IMR-90 (cell line): ENCODE measurements around the gene HSD17B8. TPM values are rescaled to one million over a fixed set of nuclear protein-coding genes. Genes with fewer than 3 reads are reported as not detected.

Experiments
- ATAC-seq: fragments of 200-7000 bp; cut with Tn5 transposase; 2 replicates; pipeline ENCODE4 v1.9.1; 2020; ENCODE audit warnings: low read depth, mild to moderate bottlenecking, moderate library complexity
- BruUV-seq: library from RNA; stranded (reverse); fragments of 400-500 nt; replicated peaks from 2 replicates; lab custom pipeline; 2021; lab: Mats Ljungman, UMichigan
- CTCF ChIA-PET: fragments of 300-600 bp; formaldehyde crosslinking; extraction: SDS; loops from one replicate; lab custom pipeline; 2021; ENCODE audit warnings: antibody characterized with exemption; lab: Yijun Ruan, JAX
- POLR2A ChIA-PET: fragments of 300-600 bp; sonication (Branson Sonifier 250); formaldehyde crosslinking; loops from one replicate; lab custom pipeline; 2022; ENCODE audit warnings: antibody characterized with exemption; ENCODE audit not compliant: unreplicated experiment; lab: Charles Lee
- DNase-seq: peaks from one replicate; pipeline ENCODE4 v3.0.0; 2013
- H2AFZ ChIP-seq: replicated peaks from 2 replicates; pipeline ENCODE3; 2013; ENCODE audit warnings: low read length, mild to moderate bottlenecking; ENCODE audit not compliant: poor library complexity
- H2AK5ac ChIP-seq: 2 replicates; pipeline ENCODE4 v1.6.1; 2013; ENCODE audit warnings: low read depth, low read length, inconsistent platforms
- H2AK9ac ChIP-seq: replicated peaks from 2 replicates; pipeline ENCODE3; 2013; ENCODE audit warnings: mild to moderate bottlenecking, low read depth, low read length, moderate library complexity; ENCODE audit not compliant: poor library complexity
- H2BK120ac ChIP-seq: 2 replicates; pipeline ENCODE4 v1.6.1; 2013; ENCODE audit warnings: low read depth, low read length, inconsistent platforms
- H2BK15ac ChIP-seq: 3 replicates; pipeline ENCODE4 v1.6.1; 2013; ENCODE audit warnings: low read depth, low read length, inconsistent platforms
- H2BK20ac ChIP-seq: 2 replicates; pipeline ENCODE4 v1.6.1; 2013; ENCODE audit warnings: low read depth, mild to moderate bottlenecking, inconsistent platforms, low read length, moderate library complexity
- H2BK5ac ChIP-seq: 2 replicates; pipeline ENCODE4 v1.6.1; 2013; ENCODE audit warnings: mild to moderate bottlenecking, low read depth, low read length, inconsistent platforms; ENCODE audit not compliant: poor library complexity, severe bottlenecking
- H3K14ac ChIP-seq: replicated peaks from 2 replicates; pipeline ENCODE4 v1.6.1; 2013; ENCODE audit warnings: low read depth, low read length, inconsistent platforms
- H3K18ac ChIP-seq: 2 replicates; pipeline ENCODE4 v1.6.1; 2013; ENCODE audit warnings: low read depth, low read length, control low read depth
- H3K23ac ChIP-seq: 2 replicates; pipeline ENCODE4 v1.6.1; 2013; ENCODE audit warnings: low read depth, low read length, inconsistent platforms
- H3K27ac ChIP-seq: 2 replicates; pipeline ENCODE4 v1.5.1; 2013; ENCODE audit warnings: mild to moderate bottlenecking, control low read depth, low read length; ENCODE audit not compliant: insufficient read depth
- H3K27me3 ChIP-seq: 2 replicates; pipeline ENCODE4 v1.6.1; 2013; ENCODE audit warnings: low read length; ENCODE audit not compliant: control insufficient read depth, insufficient read depth
- H3K36me3 ChIP-seq: 2 replicates; pipeline ENCODE4 v1.6.1; 2013; ENCODE audit warnings: low read length, mixed read lengths; ENCODE audit not compliant: control insufficient read depth, insufficient read depth
- H3K4ac ChIP-seq: 2 replicates; pipeline ENCODE4 v1.6.1; 2013; ENCODE audit warnings: low read depth, low read length, inconsistent platforms
- H3K4me1 ChIP-seq: 2 replicates; pipeline ENCODE4 v1.6.1; 2013; ENCODE audit warnings: low read length, mixed read lengths; ENCODE audit not compliant: control insufficient read depth, insufficient read depth
- H3K4me2 ChIP-seq: 2 replicates; pipeline ENCODE4 v1.6.1; 2013; ENCODE audit warnings: low read depth, mild to moderate bottlenecking, control low read depth, low read length, moderate library complexity
- H3K4me3 ChIP-seq: 2 replicates; pipeline ENCODE4 v1.5.1; 2013; ENCODE audit warnings: low read depth, mild to moderate bottlenecking, control low read depth, low read length, moderate library complexity; ENCODE audit not compliant: insufficient read depth
- H3K56ac ChIP-seq: 2 replicates; pipeline ENCODE4 v1.6.1; 2013; ENCODE audit warnings: low read length, inconsistent platforms; ENCODE audit not compliant: insufficient read depth; ENCODE audit errors: extremely low read depth
- H3K79me1 ChIP-seq, 2 experiments: 2 replicates each; pipeline ENCODE4 v1.6.1; 2013; ENCODE audit warnings: low read length in 2 of 2, inconsistent platforms in 1 of 2, low read depth in 1 of 2
- H3K9ac ChIP-seq: 2 replicates; pipeline ENCODE4 v1.6.1; 2013; ENCODE audit warnings: low read depth, low read length, control low read depth
- H3K9me1 ChIP-seq: 2 replicates; pipeline ENCODE4 v1.6.1; 2013; ENCODE audit warnings: low read length, inconsistent platforms; ENCODE audit not compliant: insufficient read depth
- H3K9me3 ChIP-seq: 2 replicates; pipeline ENCODE4 v1.6.1; 2013; ENCODE audit warnings: low read length; ENCODE audit not compliant: control insufficient read depth, insufficient read depth
- H4K20me1 ChIP-seq: 2 replicates; pipeline ENCODE4 v1.6.1; 2013; ENCODE audit warnings: low read length, inconsistent platforms; ENCODE audit not compliant: insufficient read depth
- H4K5ac ChIP-seq: 2 replicates; pipeline ENCODE4 v1.6.1; 2013; ENCODE audit warnings: mild to moderate bottlenecking, low read depth, low read length, control low read depth
- H4K8ac ChIP-seq, 2 experiments: 2 replicates each; pipeline ENCODE4 v1.6.1; 2013; ENCODE audit warnings: low read depth in 2 of 2, low read length in 2 of 2, control low read depth in 1 of 2, inconsistent platforms in 1 of 2
- H4K91ac ChIP-seq: 2 replicates; pipeline ENCODE4 v1.6.1; 2013; ENCODE audit warnings: low read depth, low read length, inconsistent platforms; ENCODE audit not compliant: insufficient read depth
- BHLHE40 ChIP-seq: fragments of 150-350 bp; IDR thresholded peaks from 2 replicates; pipeline ENCODE4 v1.6.1; 2016; ENCODE audit warnings: mild to moderate bottlenecking, low read depth, low read length
- CHD1 ChIP-seq: IDR thresholded peaks from 2 replicates; pipeline ENCODE4 v1.6.1; 2012; ENCODE audit warnings: low read depth, low read length, improper control_type of control experiment
- ELK1 ChIP-seq: fragments of 150-350 bp; IDR thresholded peaks from 2 replicates; pipeline ENCODE4 v1.6.1; 2016; ENCODE audit warnings: low read depth, mild to moderate bottlenecking, low read length, moderate library complexity, borderline replicate concordance
- MAFK ChIP-seq: IDR thresholded peaks from 2 replicates; pipeline ENCODE4 v1.6.1; 2012; ENCODE audit warnings: low read depth, low read length, improper control_type of control experiment
- MAZ ChIP-seq: IDR thresholded peaks from 2 replicates; pipeline ENCODE4 v1.6.1; 2012; ENCODE audit warnings: low read depth, mild to moderate bottlenecking, low read length, improper control_type of control experiment, moderate library complexity, borderline replicate concordance
- MXI1 ChIP-seq: IDR thresholded peaks from 2 replicates; pipeline ENCODE4 v1.6.1; 2012; ENCODE audit warnings: low read depth, mild to moderate bottlenecking, low read length, moderate library complexity, borderline replicate concordance
- RFX5 ChIP-seq: IDR thresholded peaks from 2 replicates; pipeline ENCODE4 v1.8.0; 2012; ENCODE audit warnings: low read depth, mild to moderate bottlenecking, low read length, moderate library complexity
- WGBS, 2 experiments: methylation state at CpG; one replicate each; pipeline versions ENCODE4 v1.1.5 to v1.1.7; 2013; ENCODE audit warnings: missing lambda C conversion rate in 2 of 2; ENCODE audit not compliant: insufficient read length in 1 of 2; ENCODE audit errors: extremely low coverage in 2 of 2; 5-methylcytosine and 5-hydroxymethylcytosine counted together
- dilution Hi-C: fragments of 300-500 bp; cut with HindIII; formaldehyde crosslinking; loops from one replicate; pipeline ENCODE4 v1.14.3; 2018; ENCODE audit warnings: low sequenced_read_pairs; ENCODE audit not compliant: unreplicated experiment
- in situ Hi-C: fragments of 300-500 bp; cut with MboI; formaldehyde crosslinking; loops from 3 replicates; pipeline ENCODE4 v1.14.3; 2019; ENCODE audit warnings: low sequenced_read_pairs, inconsistent platforms, mixed read lengths
- intact Hi-C: fragments of 100-400 bp; cut with micrococcal nuclease; formaldehyde crosslinking; loops from 2 replicates; pipeline ENCODE4 v1.10.0; 2022
- polyA plus RNA-seq, 3 experiments: library from polyadenylated mRNA; depleted of rRNA; stranded (reverse); fragments of >200 nt; gene quantifications; 2 replicates each; pipeline ENCODE4 v1.2.3, GENCODE V29; 2012; ENCODE audit warnings: low replicate concordance in 1 of 3
- total RNA-seq: library from RNA; depleted of rRNA; stranded (reverse); fragments of >200 nt; gene quantifications from 2 replicates; pipeline ENCODE4 v1.2.3, GENCODE V29; 2012

HSD17B8 gene
- total and polyA plus RNA-seq, 2 of the 4 experiments (the other 2 are of a cell fraction) = 1.6 to 4.3 TPM

DNA sequence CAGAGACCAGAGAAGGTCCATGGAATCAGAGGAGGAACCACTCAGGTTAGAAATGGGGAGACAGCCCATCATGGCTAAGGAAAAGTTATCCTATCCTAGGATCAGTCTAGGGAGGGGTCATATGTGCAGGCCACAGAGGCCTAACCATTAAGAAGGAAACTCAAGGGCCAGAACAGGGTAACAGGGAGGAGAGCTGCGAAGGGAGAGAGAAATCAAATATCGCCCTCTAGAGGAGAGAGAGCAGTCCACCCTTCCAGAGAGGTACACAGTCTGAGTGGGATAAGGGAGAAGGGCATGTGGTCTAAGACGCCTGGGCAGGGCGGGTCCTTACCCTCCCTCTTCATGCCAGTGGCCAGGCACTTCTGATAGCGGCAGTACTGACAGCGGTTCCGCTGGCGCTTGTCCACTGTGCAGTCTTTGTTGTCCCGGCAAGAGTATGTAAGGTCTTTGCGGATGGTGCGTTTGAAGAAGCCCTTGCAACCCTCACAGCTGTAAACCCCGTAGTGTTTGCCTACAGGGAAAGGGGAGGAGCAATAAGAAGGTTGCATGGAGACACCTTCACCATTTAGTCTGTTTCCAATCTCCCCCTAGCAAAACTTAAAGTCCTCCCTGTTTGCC lies 6.9 kb upstream of the HSD17B8 start (continued):
- TF ChIP-seq MXI1 (no peak), MAFK (no peak), CHD1 (no peak), RFX5 (no peak), MAZ (no peak)

GRCh38 chr6:33198159-33198852 lies 6.1 kb upstream of the HSD17B8 start:
- H3K4me3 ChIP-seq = no peak overlapping the region
- intact Hi-C loops = no loop called here
- WGBS, 2 experiments = no CpG with 5 or more reads among the region's 6 CpGs

More at GRCh38 chr6:33198159-33198852, 6.1 kb upstream of the HSD17B8 start:
- no peak for TF ChIP-seq MAFK
- no peak for TF ChIP-seq CHD1
- TF ChIP-seq ELK1 = no peak
- TF ChIP-seq BHLHE40 = no peak
- no peak for TF ChIP-seq MXI1
- H3K79me1 ChIP-seq = peaks cover 18 to 77% of the 10 kb centered on the region in 2 experiments; a peak in 3 of 4 replicates
- no peak overlapping the region for H2BK120ac ChIP-seq
- H3K27ac ChIP-seq = no peak overlapping the region
- ChIA-PET CTCF (no interaction called here), POLR2A (interaction anchor here (0.6 kb wide), 2 partner anchors 14 to 59 kb away, joined by 3 to 5 read pairs; no protein-coding TSS in a partner anchor)
- H3K27me3 ChIP-seq = no peaks in the 10 kb centered on the region
- H4K91ac ChIP-seq = no peak overlapping the region
- no peak overlapping the region for H3K14ac ChIP-seq
- H4K8ac ChIP-seq = no peak overlapping the region
- BruUV-seq = no TSS peak
- H3K4me2 ChIP-seq = no peak overlapping the region
- peaks cover 10% of the 10 kb centered on the region for H3K4me1 ChIP-seq
- H3K23ac ChIP-seq = no peak overlapping the region; the same call in 1 of the 2 replicates
- no peak overlapping the region for H3K9ac ChIP-seq
- H2AK9ac ChIP-seq = peak overlapping the region; percentile 47
- H3K9me3 ChIP-seq = no peaks in the 10 kb centered on the region
- no peak overlapping the region for H4K5ac ChIP-seq
- no peak overlapping the region for H3K56ac ChIP-seq
- H2AK5ac ChIP-seq = no peak overlapping the region
- no peak overlapping the region for H2AFZ ChIP-seq
- peaks cover 54% of the 10 kb centered on the region; the same call in 1 of the 2 replicates for H4K20me1 ChIP-seq
- H2BK20ac ChIP-seq = no peak overlapping the region
- H3K18ac ChIP-seq = no peak overlapping the region
- dilution Hi-C loops = no loop called here
- H3K36me3 ChIP-seq = peaks cover 48% of the 10 kb centered on the region
- ATAC-seq (no peak), DNase-seq (no peak)
- H2BK15ac ChIP-seq = no peak overlapping the region
- in situ Hi-C loops = no loop called here
- no peak overlapping the region for H3K4ac ChIP-seq
- H2BK5ac ChIP-seq = no peak overlapping the region
- peaks cover 22% of the 10 kb centered on the region for H3K9me1 ChIP-seq
